B cell (primary cell): Measurements from ENCODE around the gene C1QTNF12. TPM values are rescaled to one million over a fixed set of nuclear protein-coding genes. Genes with fewer than 3 reads are reported as not detected.

Experiments used
- ATAC-seq: fragments of 200-7000 bp; cut with Tn5 transposase; one replicate; pipeline ENCODE4 v1.10.0; 2021; ENCODE audit warnings: low read depth, mild to moderate bottlenecking, moderate number of reproducible peaks, moderate library complexity
- CTCF ChIA-PET: fragments of 350-600 bp; sonication (Branson Sonifier 250); formaldehyde crosslinking; loops from one replicate; lab custom pipeline; 2021; ENCODE audit warnings: antibody characterized with exemption, inconsistent platforms; lab: Charles Lee
- POLR2A ChIA-PET: fragments of 350-600 bp; sonication (Branson Sonifier 250); formaldehyde crosslinking; loops from one replicate; lab custom pipeline; 2021; ENCODE audit warnings: antibody characterized with exemption; lab: Charles Lee
- DNase-seq: peaks from one replicate; pipeline ENCODE4 v3.0.0; 2013
- H2AFZ ChIP-seq: 2 replicates; pipeline ENCODE4 v1.6.1; 2012; ENCODE audit warnings: mild to moderate bottlenecking, low read depth, low read length; ENCODE audit not compliant: insufficient read depth, poor library complexity, severe bottlenecking
- H3K27ac ChIP-seq, 2 donors: 1 replicate in 1 of 2; 2 replicates in 1 of 2; pipeline ENCODE4 v1.5.1; 2012 to 2013; ENCODE audit warnings: low read length in 2 of 2, mild to moderate bottlenecking in 2 of 2, moderate library complexity in 1 of 2
- H3K27me3 ChIP-seq, 4 experiments: fragments of 200-600 bp in 1 of 4; sonication (generic) in 1 of 4; replicated peaks in 1 of 4; 1 replicate in 2 of 4; 2 replicates in 2 of 4; pipeline versions ENCODE4 v1.6.1 to v1.7.0; 2013 to 2016; ENCODE audit warnings: low read length in 3 of 4, mild to moderate bottlenecking in 2 of 4, mixed read lengths in 1 of 4, moderate library complexity in 1 of 4; ENCODE audit not compliant: insufficient read depth in 4 of 4, control insufficient read depth in 3 of 4; ENCODE audit errors: control extremely low read depth in 1 of 4
- H3K36me3 ChIP-seq, 2 experiments: replicated peaks in 1 of 2; 1 replicate in 1 of 2; 2 replicates in 1 of 2; pipeline versions ENCODE4 v1.6.1 to v1.7.1; 2013; ENCODE audit warnings: low read length in 1 of 2; ENCODE audit not compliant: insufficient read depth in 2 of 2, control insufficient read depth in 1 of 2; ENCODE audit errors: control extremely low read depth in 1 of 2, extremely low read depth in 1 of 2
- H3K4me1 ChIP-seq, 2 donors: fragments of 200-600 bp in 1 of 2; sonication (generic) in 1 of 2; 1 replicate in 1 of 2; 2 replicates in 1 of 2; pipeline versions ENCODE4 v1.5.1 to v1.6.1; 2013 to 2017; ENCODE audit warnings: low read length in 2 of 2; ENCODE audit not compliant: control insufficient read depth in 2 of 2, insufficient read depth in 2 of 2
- H3K4me2 ChIP-seq: replicated peaks from 2 replicates; pipeline ENCODE3; 2012; ENCODE audit warnings: mild to moderate bottlenecking, low read depth, low read length; ENCODE audit not compliant: poor library complexity, severe bottlenecking
- H3K4me3 ChIP-seq, 5 experiments: fragments of 200-600 bp in 1 of 5; sonication (generic) in 1 of 5; 1 replicate in 3 of 5; 2 replicates in 2 of 5; pipeline versions ENCODE4 v1.5.1 to v1.7.0; 2011 to 2016; ENCODE audit warnings: low read length in 4 of 5, mild to moderate bottlenecking in 4 of 5, low read depth in 2 of 5, control low read depth in 1 of 5, moderate library complexity in 1 of 5; ENCODE audit not compliant: insufficient read depth in 1 of 5; ENCODE audit errors: control extremely low read depth in 1 of 5, extremely low read depth in 1 of 5
- H3K79me2 ChIP-seq: fragments of 200-600 bp; sonication (generic); one replicate; pipeline ENCODE4 v1.6.0; 2016; ENCODE audit warnings: low read length; ENCODE audit not compliant: control insufficient read depth, insufficient read depth
- H3K9ac ChIP-seq: fragments of 200-600 bp; sonication (generic); 2 replicates; pipeline ENCODE4 v1.6.1; 2017; ENCODE audit warnings: mild to moderate bottlenecking, low read length, moderate library complexity
- H3K9me3 ChIP-seq, 3 donors: one replicate each; pipeline versions ENCODE4 v1.6.1 to v1.7.1; 2013; ENCODE audit warnings: low read length in 2 of 3; ENCODE audit not compliant: control insufficient read depth in 2 of 3, insufficient read depth in 1 of 3; ENCODE audit errors: control extremely low read depth in 1 of 3
- H4K20me1 ChIP-seq: 2 replicates; pipeline ENCODE4 v1.6.0; 2012; ENCODE audit warnings: mild to moderate bottlenecking, low read length; ENCODE audit not compliant: insufficient read depth, control insufficient read depth, poor library complexity, severe bottlenecking
- H3K27ac Mint-ChIP-seq: one replicate; pipeline ENCODE4 v1.8.0; 2021; ENCODE audit warnings: mixed read lengths
- H3K27me3 Mint-ChIP-seq: one replicate; pipeline ENCODE4 v1.8.0; 2021; ENCODE audit warnings: mixed read lengths
- H3K4me1 Mint-ChIP-seq: one replicate; pipeline ENCODE4 v1.8.0; 2021; ENCODE audit warnings: mixed read lengths
- H3K4me3 Mint-ChIP-seq: one replicate; pipeline ENCODE4 v1.8.0; 2021; ENCODE audit warnings: mixed read lengths
- H3K9me3 Mint-ChIP-seq: one replicate; pipeline ENCODE4 v1.8.0; 2022; ENCODE audit warnings: mixed read lengths; ENCODE audit not compliant: insufficient read depth
- EZH2 ChIP-seq: IDR thresholded peaks from 2 replicates; pipeline ENCODE4 v1.6.1; 2012; ENCODE audit warnings: borderline replicate concordance, low read depth, mild to moderate bottlenecking, moderate library complexity, low read length; ENCODE audit not compliant: insufficient read depth, poor library complexity, severe bottlenecking
- WGBS: methylation state at CpG from one replicate; pipeline ENCODE4 v1.1.5; 2013; ENCODE audit warnings: missing lambda C conversion rate; ENCODE audit not compliant: insufficient coverage; 5-methylcytosine and 5-hydroxymethylcytosine counted together
- intact Hi-C: fragments of 100-400 bp; cut with micrococcal nuclease; formaldehyde crosslinking; loops from one replicate; pipeline ENCODE4 v1.10.0; 2022
- polyA plus RNA-seq: library from polyadenylated mRNA; depleted of rRNA; stranded (reverse); fragments of >200 nt; gene quantifications from 2 replicates; pipeline ENCODE4 v1.2.3, GENCODE V29; 2012
- total RNA-seq, 2 donors: library from RNA; stranded (reverse); fragments of 120-200 nt in 1 of 2; gene quantifications; 1 replicate in 1 of 2; 2 replicates in 1 of 2; pipeline versions ENCODE4 v1.2.3 to v1.2.4, GENCODE V29; 2013 to 2022
- TF ChIP-seq, protein P1 (sequence below): fragments of 200-600 bp; IDR thresholded peaks from one replicate; pipeline ENCODE4 v1.8.0; 2022; ENCODE audit warnings: antibody characterized with exemption, mild to moderate bottlenecking

C1QTNF12 gene
- total and polyA plus RNA-seq, 2 donors (not counting 1 experiment from before 2014, with no cell fraction given), result 1.2 to 3.2 TPM

DNA sequence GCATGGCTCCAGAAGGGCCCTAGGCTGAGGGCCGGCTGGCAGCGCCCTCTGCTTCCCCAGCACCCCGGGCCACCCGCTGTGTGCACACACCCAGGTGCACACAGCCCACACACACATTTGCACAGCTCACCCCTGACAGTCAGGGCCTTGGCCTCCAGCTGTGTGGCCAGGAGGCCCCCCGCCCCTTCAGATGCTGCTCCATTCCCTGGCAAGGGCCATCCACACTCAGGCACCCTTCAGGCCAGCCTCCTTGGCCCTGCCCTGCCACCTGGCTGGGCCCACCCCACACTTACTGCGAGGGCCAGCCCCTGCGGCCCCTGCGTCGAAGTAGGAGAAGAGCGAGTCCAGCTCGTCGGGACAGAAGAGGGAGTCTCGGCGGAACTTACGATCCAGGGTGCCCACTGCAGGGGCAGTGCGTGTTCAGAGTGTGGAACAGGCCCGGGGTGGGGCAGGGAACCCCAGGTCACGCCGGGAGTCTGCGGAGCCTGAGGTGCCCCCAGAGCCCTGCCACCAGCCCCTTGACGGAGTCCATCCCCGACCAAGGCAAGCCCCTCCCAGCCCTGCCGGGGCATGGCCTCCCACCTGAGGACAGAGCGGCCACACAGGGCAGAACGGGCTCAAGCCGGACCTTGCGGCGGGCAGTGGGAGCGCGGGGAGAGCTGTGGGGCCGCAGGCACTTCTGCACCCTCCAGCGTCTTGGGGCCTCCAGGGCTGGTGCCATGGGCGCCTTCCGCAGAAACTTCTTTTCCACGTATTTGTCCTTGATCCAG, 48.8 kb upstream of the C1QTNF12 start:
- Histone ChIP-seq H3K9me3 (no peaks in the 10 kb centered on the region), H3K36me3 (no peaks in the 10 kb centered on the region), H3K4me2 (no peak overlapping the region), H3K79me2 (no peaks in the 10 kb centered on the region), H3K4me1 (peaks cover 0 to 14% of the 10 kb centered on the region in 2 donors), H3K4me3 (no peak overlapping the region), H3K9ac (no peak overlapping the region), H3K27me3 (no peaks in the 10 kb centered on the region), H2AFZ (no peak overlapping the region), H3K27ac (no peak overlapping the region), H4K20me1 (peaks cover 6% of the 10 kb centered on the region)
- no peak overlapping the region for H3K27ac Mint-ChIP-seq
- DNase-seq (no peak), ATAC-seq (no peak)
- no peaks in the 10 kb centered on the region for H3K9me3 Mint-ChIP-seq
- TF ChIP-seq, protein P1, sequence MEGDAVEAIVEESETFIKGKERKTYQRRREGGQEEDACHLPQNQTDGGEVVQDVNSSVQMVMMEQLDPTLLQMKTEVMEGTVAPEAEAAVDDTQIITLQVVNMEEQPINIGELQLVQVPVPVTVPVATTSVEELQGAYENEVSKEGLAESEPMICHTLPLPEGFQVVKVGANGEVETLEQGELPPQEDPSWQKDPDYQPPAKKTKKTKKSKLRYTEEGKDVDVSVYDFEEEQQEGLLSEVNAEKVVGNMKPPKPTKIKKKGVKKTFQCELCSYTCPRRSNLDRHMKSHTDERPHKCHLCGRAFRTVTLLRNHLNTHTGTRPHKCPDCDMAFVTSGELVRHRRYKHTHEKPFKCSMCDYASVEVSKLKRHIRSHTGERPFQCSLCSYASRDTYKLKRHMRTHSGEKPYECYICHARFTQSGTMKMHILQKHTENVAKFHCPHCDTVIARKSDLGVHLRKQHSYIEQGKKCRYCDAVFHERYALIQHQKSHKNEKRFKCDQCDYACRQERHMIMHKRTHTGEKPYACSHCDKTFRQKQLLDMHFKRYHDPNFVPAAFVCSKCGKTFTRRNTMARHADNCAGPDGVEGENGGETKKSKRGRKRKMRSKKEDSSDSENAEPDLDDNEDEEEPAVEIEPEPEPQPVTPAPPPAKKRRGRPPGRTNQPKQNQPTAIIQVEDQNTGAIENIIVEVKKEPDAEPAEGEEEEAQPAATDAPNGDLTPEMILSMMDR, result no peak
- no peak for TF ChIP-seq EZH2
- H3K4me3 Mint-ChIP-seq, result no peak overlapping the region
- 97% methylated on average over 35 of the region's 35 CpGs for WGBS
- ChIA-PET CTCF (interaction anchor here (0.7 to 1.5 kb wide), 3 partner anchors 10 to 263 kb away, joined by 3 to 4 read pairs (median 3); no protein-coding TSS in a partner anchor), POLR2A (no interaction called here)
- H3K27me3 Mint-ChIP-seq, result no peaks in the 10 kb centered on the region
- intact Hi-C loops, result no loop called here
- peaks cover 8% of the 10 kb centered on the region for H3K4me1 Mint-ChIP-seq

DNA sequence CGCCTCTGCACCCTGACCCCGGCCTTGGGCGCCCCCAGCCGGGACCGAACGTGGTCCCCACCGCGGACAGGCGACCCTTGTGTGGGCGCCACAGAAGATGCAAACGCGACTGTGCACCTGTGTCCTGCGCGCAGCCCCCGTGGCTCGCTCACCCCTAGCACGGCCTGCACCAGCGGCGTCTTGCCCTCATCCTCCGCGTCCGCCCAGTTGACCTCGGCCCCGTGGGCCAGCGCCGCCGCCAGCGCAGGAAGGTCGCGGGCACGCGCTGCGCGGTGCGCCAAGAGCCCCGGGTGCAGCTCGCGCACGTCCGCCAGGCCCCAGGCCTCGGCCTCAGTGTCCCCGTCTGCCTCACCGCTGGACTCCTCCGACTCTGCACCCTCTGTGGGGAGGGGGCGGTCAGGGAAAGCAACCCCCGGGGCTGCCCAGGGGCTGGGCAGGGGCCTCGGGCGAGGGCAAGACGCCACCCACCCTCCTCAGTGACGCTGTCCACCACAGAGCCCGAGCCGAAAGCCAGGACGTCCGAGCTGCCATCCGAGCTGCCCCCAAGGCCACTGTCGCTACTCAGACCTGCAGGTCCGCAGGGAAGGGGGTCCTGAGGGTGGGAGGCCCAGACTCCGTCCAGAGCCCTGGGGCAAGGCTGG, 47.8 kb upstream of the C1QTNF12 start:
- H3K27ac Mint-ChIP-seq, result no peak overlapping the region
- H3K4me3 Mint-ChIP-seq, result no peak overlapping the region
- Histone ChIP-seq H3K36me3 (no peaks in the 10 kb centered on the region), H3K9ac (no peak overlapping the region), H2AFZ (no peak overlapping the region), H3K4me3 (no peak overlapping the region), H4K20me1 (no peaks in the 10 kb centered on the region), H3K79me2 (no peaks in the 10 kb centered on the region), H3K27ac (no peak overlapping the region), H3K27me3 (no peaks in the 10 kb centered on the region), H3K4me2 (no peak overlapping the region), H3K4me1 (peaks cover 0 to 16% of the 10 kb centered on the region in 2 donors), H3K9me3 (no peaks in the 10 kb centered on the region)
- no peaks in the 10 kb centered on the region for H3K27me3 Mint-ChIP-seq
- TF ChIP-seq, protein P1, result no peak
- no peak for TF ChIP-seq EZH2
- H3K4me1 Mint-ChIP-seq, result peaks cover 11% of the 10 kb centered on the region
- intact Hi-C loops, result no loop called here
- DNase-seq (no peak), ATAC-seq (no peak)
- CTCF ChIA-PET, result interaction anchor here (0.7 to 1.0 kb wide), 2 partner anchors 173 to 262 kb away, joined by 3 read pairs; no protein-coding TSS in a partner anchor
- 96% methylated on average over 55 of the region's 58 CpGs for WGBS
- POLR2A ChIA-PET, result no interaction called here
- no peaks in the 10 kb centered on the region for H3K9me3 Mint-ChIP-seq
